Cerebellar cortex (tissue), 1 donor: ENCODE data around the gene ZNF683.
"Not testable (repeated sequence)": the region's sequence is repeated elsewhere in the genome, so short reads cannot be mapped to it uniquely, and the experiment has no call there.

Experiments
- DNase-seq: peaks from one replicate; pipeline ENCODE4 v3.0.0-alpha.2; 2015; ENCODE audit warnings: low spot score

Gene ZNF683

DNA sequence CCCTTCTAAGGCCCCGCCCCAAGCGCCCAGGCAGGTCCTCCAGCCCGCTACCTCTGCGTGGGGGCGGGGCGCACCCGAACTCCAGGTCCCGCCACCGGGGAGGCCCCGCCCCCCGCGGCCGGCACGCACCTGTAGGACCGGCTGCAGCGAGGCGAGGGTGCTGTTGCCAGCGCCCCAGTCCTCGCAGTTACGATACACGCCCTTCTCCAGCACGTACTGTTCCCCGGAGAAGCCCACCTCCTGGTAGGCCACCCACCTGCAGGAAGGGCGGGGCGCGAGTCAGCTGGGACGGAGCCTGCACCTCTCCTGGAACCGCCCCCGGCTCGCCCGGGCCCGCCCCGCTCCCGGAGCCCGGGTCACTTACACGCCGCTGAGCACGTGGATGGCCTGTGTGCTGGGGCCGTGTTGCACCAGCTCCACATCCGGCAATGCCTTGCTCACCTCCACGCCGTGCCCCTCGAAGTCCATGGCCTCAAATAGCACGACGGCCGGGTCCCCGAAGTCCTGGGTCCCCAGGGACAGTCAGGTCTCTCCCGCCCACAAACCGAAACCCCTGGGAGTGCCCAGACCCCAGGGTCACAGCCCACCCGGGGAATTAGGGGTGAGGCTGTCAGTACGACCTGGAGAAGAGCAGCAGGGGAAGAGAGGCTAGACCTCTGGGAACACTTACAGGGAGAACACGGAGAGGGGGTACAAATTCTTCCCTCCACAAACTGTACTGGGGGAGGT is 35.9 kb downstream of the ZNF683 start:
- DNase-seq = peak; percentile 65

DNA sequence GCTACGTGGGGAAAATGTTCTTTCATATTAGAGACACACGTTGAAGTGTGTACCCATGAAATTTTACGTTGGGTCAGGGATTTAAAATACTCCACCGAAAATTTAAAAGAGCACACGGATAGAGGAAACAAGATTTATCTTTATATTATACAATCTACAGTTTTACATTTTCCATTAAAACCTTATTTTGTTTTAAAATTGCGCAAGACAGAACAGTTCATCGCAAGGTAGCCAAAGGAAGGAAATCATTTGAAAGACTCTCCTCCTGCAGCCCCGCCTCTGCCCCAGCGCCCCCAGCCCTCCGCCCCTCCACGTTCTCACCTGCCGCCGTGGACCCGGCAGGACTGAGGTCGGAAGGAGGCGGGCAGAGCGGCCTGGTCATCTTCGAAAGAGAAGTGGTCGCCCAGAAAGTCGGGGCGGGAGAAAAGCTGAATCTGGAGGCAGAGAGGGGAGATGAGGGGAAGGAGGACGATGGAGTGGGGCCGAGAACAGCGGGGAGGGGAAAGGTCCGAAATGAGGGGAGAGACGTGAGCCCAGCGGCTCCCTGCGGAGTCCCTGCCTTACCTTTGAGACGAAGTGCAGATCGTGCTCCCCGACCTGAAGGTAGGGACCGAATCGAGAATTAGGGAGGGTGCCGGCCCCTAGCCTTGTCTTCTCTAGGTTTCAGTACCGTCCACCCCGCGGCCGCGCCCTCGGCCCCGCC is 36.6 kb downstream of the ZNF683 start:
- no peak for DNase-seq

DNA sequence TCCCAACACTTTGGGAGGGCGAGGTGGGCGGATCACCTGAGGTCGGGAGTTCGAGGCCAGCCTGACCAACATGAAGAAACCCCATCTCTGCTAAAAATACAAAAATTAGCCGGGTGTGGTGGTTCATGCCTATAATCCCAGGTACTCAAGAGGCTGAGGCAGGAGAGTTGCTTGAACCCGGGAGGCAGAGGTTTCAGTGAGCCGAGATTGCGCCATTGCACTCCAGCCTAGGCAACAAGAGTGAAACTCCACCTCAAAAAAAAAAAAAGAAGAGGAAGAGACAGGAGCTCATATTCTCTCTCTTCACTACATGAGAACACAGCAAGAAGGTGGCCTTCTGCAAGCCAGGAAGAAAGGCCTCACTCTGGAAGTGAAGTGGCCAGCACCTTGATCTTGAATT is 39.2 kb downstream of the ZNF683 start:
- not testable (repeated sequence) for DNase-seq

DNA sequence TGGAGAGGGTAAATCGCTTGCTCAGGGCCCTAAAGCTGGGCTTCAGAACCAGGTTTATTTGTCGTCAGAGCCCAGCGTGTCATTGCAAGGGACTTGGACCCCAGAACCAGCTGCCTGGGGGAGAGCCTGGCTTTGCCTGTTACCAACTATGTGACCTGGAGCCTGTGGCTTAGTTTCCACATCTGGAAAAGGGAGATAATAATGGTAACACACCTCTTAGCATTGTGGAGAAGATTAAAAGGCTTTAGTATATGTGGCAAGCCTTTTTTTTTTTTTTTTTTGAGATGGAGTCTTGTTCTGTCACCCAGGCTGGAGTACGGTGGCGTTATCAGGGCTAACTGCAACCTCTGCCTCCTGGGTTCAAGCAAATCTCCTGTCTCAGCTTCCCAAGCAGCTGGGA is 42.3 kb downstream of the ZNF683 start:
- DNase-seq = no peak

DNA sequence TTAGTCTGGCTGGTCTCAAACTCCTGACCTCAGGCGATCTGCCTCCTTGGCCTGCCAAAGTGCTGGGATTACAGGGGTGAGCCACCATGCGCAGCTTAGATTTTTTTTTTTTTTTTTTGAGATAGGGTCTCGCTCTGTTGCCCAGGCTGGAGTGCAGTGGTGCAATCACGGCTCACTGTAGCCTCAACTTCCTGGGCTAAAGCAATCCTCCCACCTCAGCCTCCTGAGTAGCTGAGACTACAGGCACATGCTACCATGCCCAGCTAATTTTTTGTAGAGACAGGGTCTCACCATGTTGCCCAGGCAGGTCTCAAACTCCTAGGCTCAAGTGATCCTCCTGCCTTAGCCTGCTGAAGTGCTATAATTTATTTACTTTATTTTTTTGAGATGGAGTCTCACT is 43.2 kb downstream of the ZNF683 start:
- DNase-seq = not testable (repeated sequence)

DNA sequence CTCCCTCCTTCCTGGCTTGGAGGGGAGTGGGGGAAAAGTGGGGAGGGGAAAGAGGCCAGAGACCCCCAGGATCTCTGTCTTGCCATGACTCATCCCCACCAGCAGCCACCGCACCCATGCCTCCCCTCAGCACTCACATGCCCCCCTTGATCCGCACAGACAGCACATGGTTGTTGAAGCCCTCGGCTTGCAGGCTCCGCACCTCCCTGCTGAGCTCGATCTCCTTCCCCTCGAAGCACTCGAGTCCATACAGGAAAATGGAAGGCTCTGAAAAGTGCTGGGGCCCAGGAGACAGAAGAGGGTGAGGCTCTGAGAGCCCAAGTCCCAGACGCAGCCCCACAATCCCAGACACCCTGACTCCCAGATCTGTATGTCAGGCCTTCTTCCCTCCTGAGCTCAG is 44.0 kb downstream of the ZNF683 start:
- DNase-seq = no peak

DNA sequence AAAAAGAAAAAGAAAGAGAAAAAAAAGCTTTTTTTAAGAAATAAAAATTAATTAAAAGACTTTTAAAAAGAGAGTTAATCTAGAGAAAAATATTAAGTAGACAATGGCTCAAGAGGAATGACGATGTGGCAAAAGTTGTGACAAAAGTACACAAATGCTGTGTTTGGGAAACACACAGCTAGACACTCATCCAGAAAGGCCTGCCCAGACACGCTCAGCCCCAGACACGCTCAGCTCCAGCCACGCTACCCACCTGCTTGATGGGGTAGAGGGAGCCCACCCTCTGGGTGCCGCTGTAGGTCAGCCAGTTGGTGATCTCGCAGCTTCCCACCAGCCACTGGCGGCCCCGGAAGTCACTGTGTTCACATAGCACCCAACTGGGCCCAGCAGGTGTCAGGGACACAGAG is 44.6 kb downstream of the ZNF683 start:
- DNase-seq = no peak

DNA sequence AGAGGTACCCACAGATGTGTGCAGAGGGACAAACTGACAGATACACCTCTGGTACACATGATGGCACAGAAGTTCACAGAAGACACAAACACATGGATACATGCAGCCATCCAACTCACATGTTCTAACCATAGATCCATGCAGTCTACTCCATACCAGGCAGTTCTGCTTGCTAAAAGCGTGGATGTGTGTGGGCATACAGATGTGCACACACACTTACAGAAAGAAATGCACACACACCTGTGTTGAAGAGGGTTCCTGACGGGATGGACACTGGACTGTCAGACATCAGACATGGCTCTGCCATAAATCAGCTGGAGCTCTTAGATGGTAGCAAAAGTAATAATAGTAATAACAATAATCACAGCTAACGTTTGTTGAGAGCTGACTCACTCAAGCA is 48.0 kb downstream of the ZNF683 start:
- no peak for DNase-seq

DNA sequence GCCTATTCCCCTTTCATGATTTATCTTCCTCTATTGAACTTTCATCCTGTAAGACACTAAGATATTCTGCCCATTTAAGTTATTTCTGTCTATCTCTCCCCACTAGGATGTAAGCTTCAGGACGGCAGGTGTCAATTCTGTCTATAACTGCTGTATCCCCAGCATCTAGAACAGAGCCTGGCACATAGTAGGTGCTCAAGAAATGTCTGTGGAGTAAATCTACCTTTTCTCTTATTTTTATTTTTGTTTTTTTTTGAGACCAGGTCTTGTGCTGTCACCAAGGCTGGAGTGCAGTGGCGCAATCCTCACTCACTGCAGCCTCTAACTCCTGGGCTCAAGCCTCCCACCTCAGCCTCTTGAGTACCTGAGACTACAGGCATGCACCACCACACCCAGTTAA is 49.2 kb downstream of the ZNF683 start:
- DNase-seq = no peak

DNA sequence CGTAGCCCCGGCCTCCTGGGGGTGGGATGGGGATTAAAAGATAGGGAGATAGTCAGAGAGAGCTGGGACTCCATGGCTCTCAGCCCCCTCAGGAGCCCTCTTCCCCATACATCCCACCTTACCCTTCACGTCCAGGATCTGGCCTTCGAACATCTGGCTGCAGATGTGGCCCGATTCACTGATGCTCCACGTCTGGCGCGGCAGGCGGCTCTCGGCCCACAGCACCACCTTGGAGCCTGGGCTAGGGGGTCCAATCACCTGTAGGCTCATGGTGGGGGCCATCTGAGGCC is 50.6 kb downstream of the ZNF683 start:
- no peak for DNase-seq

DNA sequence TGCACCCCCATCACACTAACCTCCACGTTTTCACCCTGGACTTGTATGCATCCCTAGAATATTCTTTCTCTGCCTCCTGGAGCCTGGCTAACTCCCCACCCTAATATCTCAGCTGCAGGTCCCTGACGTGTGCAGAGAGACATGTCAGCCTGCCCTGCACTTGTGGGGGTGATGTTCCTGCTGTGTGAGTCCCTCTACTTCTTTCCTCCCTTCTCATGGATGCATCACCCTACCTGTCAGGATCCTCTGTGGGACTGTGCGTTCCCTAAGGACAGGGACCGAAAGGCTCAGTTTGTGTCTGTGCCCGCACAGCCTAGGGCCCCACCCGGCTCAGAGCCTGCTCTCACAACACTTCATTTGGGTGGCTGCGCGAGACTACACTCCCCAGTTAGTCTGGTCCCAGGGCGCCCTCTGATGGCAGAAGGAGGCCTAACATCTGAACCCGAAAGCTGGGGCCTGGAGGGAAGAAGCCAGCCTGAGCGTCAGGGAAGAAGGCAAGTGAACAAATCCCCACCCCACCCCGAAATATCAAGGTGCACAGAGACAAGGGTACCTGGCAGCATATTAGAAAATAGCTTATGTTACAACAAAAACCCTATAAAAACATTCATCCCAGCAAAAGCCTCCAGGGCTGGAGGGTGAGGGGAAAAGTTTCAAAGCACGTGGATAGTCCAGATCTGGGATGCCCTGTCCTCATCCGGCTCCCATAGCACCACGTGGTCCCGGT is 51.1 kb downstream of the ZNF683 start:
- peak; percentile 87 for DNase-seq

DNA sequence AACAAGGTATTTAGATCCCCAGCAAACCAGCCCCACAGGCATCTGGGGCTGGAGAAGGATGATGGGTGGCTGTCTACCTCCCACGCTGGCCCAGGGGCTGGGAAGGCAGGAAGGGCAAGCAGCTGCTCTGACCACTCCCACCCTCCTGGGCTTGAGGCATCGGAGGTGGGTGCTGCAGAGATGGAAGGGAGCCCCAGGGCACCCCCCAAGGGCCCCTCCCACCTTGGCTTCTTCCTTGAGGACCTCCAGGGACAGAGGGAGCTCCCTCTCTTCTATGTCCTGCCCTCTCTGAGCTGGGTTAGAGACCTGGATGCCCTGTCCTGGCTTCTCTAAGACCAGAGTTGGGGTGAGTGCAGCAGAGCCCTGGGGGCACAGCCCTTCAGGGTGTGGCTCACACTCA is 51.7 kb downstream of the ZNF683 start:
- DNase-seq = no peak

DNA sequence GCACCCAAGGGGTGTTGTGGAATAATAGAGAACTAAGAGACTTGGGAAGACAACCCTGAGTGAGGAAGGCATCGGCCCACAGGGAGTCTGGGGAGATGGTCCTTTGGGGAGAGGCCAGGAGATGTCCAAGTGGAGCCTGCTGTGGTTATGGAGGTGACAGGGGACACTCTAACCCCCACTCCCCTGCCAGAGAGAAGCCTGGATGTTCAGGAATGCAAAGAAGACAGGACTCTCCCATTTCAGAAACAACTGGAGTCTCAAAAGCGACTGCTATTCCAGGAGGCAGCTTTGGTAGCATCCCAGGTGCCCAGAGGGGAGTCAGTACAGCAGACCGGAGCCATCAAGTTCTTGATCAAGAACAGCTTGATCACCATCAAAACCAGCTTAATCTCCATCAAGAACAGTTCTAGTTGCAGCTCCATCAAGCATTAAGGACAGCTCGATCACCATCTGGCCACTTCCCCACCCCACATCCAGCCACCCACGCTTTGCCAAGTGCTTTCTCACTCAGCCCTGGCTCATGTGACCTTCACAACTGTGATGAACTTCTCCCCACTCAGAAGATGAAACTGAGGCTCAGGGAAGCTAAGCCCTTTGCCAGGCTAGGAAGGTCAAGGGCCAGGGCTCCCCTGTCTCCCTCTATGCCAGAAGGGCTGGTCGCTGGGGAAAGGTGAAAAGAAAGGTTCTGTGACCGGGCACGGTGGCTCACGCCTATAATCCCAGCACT is 54.0 kb downstream of the ZNF683 start:
- DNase-seq = no peak

DNA sequence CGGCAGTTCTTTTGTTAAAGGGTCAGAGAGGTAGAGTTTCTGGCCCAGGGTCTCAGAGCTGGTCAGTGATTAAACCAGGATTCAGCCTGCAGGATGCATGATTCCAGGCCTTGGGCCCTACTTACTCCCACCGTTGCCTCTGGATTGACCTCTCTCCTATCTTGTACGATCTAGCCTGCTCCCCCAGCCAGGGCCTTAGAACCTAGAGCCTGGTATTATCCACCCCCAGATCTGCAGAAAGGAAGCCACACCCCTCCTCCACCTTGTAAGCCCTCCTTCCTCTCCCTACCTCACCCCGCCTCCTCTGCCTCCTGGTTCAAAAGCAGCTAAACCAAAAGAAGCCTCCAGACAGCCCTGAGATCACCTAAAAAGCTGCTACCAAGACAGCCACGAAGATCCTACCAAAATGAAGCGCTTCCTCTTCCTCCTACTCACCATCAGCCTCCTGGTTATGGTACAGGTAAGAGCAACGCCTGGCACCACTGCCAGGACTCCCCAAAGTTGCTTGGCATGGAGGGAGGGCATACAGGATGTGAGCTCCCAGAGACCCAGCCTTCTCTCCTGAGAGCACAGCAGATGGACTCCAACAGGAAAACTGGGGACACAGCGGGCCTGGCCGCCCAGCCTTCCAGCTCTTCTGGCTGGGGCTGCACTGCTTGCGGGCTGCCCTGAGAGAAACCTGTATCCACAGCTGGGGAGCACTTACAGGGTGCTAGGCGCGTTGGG is 54.8 kb downstream of the ZNF683 start, which contains the start of gene CD52:
TSS of gene CD52 (plus strand) at position 347 of the 726 bp plus-strand sequence. CDS start at position 407, 60 bp downstream.
- no peak for DNase-seq

DNA sequence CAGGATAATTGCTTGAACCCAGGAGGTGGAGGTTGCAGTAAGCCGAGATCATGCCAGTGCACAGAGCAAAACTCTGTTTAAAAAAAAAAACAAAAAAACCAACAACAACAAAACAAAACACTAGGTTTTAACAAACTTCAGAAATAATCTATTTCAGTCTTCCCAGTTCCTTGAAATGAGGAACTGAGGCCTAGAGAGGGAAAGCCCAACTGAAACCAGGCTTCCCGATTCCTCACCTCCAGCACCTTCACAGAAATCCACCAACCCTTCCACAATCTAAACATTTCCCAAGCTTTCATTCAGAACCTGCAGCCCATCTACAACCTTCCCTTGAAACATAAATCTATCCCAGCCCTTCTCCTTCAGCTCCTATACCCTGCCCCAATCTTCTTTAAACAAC is 55.4 kb downstream of the ZNF683 start:
- no peak for DNase-seq

DNA sequence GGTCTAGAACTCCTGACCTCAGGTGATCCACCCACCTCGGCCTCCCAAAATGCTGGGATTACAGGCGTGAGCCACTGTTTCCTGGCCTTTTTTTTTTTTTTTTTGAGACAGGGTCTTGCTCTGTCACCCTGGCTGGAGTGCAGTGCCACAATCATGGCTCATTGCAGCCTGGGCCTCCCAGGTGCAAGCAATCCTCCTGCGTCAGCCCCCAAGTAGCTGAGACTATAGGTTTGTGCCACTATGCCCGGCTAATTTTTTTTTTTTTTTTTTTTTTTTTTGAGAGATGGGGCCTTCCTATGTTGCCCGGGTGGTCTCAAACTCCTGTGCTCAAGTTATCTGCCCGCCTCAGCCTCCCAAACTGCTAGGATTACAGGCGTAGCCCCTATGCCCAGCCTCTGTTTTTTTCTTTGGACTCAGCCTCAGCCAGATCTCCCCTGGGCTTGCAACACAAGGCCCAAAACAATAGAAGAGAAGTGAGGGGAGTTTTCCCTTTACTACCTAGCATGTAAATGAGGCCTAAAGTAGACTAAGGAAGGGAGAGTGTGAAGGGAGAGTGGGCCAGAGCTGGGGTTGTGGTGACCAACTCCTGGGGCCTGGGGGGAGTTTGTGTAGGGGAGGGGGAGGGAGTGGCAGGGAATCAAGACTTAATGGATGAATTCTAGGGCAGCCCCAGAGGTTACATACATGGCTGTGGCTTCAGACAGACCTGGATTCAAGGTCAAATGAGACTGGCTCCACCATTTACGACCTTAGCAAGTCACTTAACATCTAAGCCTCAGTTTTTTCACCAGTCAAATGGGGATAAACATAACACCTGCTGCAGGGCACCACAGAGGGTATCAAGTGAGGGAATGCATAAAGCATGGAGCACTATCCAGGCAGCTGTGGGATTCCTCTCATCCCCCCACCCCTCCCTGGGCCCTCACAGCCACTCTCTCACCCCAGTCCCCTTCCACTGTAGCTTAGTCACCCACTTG is 56.4 kb downstream of the ZNF683 start:
- DNase-seq = no peak

DNA sequence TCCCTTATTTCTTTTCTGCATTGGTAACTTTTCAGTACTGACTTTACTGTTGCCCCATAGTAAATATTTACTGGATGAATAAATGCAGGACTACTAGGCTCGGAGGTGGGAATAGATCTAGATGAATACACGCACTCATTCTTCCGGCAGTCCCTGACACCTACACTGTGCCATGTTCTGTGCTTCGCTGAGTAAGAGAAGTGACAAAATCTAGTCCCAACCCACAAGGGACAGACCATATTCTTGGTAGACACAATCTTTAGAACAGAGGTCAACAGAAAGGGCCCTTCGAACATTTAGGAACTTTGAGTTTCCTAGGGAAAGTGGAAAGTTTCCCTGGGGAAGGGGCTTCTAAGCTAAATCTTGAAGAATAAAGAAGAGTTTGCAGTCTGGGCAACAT is 58.0 kb downstream of the ZNF683 start:
- DNase-seq = no peak
